Stimulated activated CD4-positive, alpha-beta T cell treated with anti-CD3 and anti-CD28 coated beads, Interleukin-4, amount 100 ng/mL, for 1 hour (primary cell): Measurements from ENCODE around the gene ABCC11.

ENCODE experiments used
- DNase-seq: peaks from one replicate; pipeline ENCODE4 v3.0.0-alpha.2; 2020

Gene ABCC11

GRCh38 chr16:48247311-48247710, at the start of gene ABCC11:
TSS of gene ABCC11 (minus strand) at chr16:48247539. CDS start at chr16:48231921, 15,618 bp downstream.
- no peak for DNase-seq

DNA sequence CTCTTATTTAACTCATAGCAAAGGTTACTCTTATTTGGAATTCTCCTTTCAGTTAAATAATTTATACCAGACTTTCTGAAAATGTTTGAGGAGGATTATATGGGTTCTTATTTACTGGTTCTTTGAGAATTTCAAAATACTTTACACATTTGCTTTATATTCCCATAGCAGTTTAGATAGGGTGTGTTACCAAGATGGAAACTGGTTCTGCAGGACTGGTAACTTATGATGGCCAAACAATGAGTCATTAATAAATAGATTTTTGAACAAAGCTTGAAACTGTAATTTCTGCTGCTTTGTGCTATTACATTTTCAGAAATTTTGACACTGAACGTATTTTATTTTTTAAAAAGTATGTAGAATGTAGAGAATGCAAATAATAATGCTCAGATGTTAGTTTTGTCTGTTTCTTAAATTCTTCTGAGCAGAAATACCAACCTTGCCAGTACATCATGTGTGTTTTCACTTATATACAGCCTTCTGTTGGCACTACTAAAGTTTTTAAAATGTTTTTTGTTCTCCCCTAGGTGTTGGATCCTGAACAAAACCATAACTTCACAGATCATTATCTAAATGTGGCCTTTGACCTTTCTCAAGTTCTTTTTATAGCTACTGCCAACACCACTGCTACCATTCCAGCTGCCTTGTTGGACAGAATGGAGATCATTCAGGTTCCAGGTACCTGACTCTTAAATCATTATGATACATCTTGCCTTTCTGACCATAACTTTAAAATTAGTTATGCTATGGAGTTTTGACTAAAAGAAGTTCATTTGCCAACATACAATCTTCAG, 48.3 kb upstream of the ABCC11 start:
- DNase-seq: no peak

DNA sequence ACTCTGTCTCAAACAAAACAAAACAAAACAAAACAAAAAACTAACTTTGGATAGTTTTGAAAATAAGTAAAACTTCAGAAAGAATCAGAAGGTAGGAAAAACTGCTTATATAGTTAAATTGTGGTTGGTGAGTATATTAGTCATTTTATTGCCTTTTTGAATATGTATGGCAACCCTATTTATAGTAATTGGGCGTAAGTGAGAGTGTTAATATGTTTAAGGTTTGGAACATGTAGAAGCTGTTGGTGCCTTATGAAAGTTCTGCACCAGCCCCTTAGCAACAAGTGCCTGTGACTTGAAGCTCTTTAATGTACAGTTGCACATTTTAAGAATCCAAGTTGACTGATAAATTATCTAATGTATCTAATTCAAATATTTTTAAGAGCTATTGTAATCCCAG, 47.4 kb upstream of the ABCC11 start:
- DNase-seq: no peak

- no peak for DNase-seq
Measured at GRCh38 chr16:48292452-48292851, 45.1 kb upstream of the ABCC11 start.

DNA sequence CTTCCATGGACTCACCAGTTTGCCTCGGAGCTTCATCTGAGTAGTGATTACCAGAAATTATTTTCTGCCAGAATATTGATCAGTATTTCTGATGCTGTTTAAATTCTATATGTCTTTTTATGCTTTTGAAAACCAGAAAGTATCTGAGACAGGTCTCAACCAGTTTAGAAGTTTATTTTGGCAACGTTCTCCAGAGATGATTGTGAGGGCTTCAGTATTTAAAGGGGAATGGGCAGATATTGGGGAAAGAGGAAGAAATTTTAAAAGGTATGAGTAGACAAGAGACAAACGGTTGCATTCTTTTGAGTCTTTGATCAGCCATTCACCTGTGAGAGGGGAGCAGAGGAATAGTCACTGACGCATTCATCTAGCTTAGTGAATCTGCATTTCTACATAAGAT, 44.4 kb upstream of the ABCC11 start:
- DNase-seq: no peak

DNA sequence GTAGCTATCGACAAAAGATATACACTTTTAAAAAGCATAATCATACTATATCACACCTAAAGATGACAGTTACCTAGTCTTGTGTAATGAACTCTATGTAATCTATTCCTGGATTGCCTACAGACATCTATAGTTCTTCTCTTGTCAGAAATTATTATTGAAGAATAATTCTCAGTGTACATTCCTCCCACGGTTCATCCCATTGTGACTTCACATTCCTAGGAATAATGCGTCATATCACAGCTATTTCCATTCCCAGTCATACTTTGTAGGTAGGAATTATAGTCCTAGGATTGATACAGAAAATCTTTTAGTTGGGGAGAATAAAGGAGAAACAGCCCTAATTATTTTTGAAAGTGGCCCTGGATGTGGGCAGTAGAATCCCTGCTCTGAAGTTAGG, 44.0 kb upstream of the ABCC11 start:
- DNase-seq: no peak

DNA sequence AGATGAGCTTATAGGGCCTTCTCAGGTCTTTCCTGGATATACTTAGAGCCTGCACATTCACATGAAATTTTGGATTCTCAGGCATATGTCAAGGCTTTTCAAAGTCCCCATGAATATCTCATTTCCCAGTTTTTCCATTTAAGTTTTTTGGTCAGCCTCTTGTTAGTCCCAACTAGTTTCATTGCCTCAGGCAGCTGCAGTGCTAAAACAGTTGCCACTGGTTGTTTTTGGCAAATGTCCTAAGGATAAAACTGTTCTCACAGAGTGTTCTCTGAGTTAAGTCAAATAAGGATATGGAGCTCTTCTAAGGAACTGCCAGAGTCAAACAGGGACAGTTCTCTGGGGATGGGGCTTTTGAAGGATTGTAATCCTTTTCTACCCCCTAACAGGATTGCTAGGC, 39.9 kb upstream of the ABCC11 start:
- DNase-seq: no peak

GRCh38 chr16:48284772-48285409, 37.6 kb upstream of the ABCC11 start:
- no peak for DNase-seq

DNA sequence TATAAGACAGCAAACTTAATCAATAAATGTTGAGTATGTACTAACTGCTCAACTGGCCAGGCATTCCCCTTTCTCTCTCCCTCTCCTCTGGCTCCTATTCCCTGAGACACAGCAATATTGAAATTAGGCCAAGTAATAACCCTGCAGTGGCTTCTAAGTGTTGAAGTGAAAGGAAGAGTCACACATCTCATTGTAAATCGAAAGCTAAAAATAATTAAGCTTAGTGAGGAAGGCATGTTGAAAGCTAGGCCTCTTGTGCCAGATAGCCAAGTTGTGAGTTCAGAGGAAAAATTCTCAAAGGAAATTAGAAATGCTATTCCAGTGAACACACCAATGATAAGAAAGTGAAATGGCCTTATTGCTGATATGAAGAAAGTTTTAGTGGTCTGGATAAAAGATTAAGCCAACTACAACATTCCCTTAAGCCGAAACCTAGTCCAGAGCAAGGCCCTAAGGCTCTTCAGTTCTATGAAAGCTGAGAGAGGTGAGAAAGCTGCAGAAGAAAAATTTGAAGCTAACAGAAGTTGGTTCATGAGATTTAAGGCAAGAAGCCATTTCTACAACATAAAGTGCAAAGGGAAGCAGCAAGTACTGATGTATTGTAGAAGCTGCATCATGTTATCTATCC, 35.4 kb upstream of the ABCC11 start:
- no peak for DNase-seq

GRCh38 chr16:48280546-48280945, 33.2 kb upstream of the ABCC11 start:
- no peak for DNase-seq

DNA sequence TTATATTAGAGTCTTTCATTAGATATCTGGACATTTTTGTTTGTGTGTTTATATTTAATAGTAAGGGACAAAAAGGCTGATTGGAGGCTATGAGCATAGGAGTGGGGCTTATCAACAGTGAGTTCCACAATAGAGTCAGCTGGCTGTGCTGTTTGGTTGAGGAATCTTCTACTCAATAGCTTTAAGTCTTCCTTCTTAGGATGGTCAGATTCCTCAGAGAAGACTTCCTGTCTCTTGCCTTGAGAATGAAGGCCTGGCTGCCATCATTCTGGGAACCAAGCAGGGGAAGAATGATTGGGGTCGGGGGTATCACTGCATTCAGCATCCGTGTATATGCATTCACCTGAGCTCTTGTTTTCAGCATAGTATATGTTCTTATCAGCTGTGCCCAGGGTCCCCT, 31.9 kb upstream of the ABCC11 start:
- no peak for DNase-seq

DNA sequence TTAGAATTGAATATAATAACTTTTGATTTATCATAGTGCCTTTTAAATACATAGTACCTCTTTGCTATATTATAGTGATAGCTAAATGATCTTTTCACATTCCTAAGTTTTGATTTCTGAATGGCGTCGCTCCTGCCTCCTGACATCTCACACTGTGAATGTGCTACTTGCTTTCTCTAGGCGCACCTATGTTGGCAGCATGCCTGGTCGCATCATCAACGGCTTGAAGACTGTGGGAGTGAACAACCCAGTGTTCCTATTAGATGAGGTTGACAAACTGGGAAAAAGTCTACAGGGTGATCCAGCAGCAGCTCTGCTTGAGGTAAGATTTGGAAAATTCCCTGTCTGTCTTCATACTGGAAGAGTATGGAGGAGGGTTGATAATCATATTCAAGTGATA, 29.8 kb upstream of the ABCC11 start:
- DNase-seq: no peak

DNA sequence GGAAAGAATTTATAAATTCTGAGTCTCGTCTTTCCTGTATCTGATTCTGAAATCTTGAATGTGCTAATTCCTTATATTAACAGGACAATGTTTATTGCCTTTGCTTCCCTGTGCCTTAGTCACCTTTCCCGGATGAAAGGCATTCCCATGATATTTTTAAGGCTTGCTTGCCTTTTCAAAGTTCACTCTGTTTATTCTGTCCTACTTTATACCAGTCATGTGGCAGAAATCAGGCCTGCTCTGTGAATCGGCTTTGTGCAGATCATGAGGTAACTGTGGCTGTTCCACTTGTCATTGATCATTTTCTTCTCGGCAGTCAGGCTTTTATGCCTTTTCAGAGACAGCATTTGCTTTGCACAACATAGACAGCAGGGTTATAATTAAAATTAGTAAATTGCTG, 28.8 kb upstream of the ABCC11 start:
- no peak for DNase-seq

GRCh38 chr16:48274476-48274875, 27.1 kb upstream of the ABCC11 start:
- no peak for DNase-seq

DNA sequence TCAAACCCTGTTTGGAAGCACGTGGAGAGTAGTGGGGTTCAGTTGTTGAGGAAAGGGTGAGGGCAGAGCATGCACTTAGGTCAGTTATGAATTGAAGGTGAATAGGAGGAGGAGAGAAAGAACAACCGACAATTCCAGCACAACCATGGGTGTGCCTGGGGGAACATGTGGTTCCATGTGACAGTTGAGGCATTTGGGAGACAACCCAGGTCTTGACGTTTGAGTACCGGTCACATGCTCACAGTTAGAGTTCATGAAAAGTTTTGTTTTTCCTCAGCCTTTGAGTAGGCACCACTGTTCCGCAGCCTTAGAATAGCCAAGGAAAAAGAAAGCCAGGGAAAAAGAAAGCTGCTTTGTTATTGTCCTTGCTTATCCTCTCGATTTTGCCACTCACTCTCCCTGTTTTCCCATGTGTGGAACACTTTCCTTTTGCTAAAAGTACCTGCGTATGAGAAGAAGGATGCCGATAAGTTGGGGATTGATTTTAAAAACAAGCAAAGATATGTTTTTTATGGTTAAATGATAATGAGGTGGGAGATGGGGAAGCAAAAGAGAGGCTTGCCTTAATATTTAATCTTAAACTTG, 25.6 kb upstream of the ABCC11 start:
- DNase-seq: no peak

- no peak for DNase-seq
Measured at GRCh38 chr16:48271728-48272127, 24.4 kb upstream of the ABCC11 start.

DNA sequence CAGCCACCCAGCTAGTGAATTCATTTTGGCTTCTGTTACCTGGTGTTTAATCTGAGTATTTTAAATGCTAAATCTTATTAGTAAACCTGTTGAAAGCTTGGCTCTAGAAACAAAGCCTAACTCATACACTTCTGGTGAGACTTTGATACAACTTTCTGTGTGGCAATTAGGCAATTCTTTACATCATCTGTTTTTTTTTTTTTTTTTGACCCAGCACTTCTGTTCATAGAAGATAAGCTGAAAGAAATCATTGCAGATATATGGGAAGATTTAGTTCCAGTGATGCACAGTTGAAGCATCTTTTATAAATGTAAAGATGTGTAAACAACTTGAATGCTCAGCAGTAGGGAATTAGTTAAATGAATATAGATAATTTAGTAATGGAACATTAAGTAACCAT, 21.7 kb upstream of the ABCC11 start:
- DNase-seq: no peak

- no peak for DNase-seq
Measured at GRCh38 chr16:48262631-48263030, 15.3 kb upstream of the ABCC11 start.

DNA sequence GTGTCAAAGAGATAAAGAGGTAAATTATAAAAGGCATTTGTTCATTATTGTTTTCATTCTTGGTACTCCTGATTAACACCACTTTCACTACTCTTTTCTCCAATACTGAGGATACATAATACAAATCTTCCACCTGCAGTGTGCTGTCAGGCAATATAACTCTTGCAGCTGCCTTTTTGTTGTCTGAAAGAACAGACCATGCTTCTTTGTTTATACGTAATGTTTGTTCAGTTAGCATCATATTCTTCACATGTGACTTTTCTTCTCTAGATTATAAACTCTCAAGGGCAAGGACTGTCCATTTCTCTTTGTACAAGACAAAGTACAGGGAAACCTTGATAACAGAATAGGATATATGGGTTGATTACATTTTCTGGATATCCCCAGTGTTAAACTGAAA, 14.2 kb upstream of the ABCC11 start:
- no peak for DNase-seq

- no peak for DNase-seq
Measured at GRCh38 chr16:48256579-48257177, 9.3 kb upstream of the ABCC11 start.

GRCh38 chr16:48252013-48252412, 4.7 kb upstream of the ABCC11 start:
- no peak for DNase-seq

DNA sequence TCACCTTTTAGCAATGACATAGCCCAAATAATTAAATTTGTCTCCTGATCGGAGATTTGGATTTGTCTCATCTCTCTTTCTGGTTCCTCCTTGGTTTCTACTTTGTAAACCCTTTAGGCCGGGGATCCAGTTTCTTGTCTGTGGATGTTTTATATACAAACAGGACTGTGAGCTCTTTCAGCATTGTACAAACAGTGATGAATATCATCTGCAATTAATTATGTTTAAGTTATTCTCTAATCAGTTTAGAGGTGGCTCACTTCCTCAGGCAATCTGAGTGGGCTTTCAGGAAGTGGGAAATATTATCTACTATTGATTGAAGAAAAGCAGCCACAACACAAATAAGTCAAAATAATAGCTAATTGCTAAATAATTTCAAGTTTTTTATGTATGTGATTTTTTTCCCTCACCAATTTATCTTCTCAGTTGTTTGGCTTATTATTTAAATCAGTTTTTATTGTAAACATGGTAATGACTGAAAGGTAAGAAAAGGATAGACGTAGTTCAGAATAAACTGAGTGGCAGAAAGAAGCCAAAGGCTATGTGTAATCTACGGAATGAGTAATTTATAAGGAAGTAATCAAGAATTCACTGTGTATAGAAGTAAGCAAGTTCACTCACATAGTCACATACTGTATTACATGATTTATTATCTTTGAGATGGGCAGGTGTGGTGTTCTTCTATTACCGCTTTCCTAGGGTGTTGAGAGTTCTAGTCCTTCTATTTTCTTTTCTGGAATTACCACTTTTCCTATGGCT, 3.4 kb upstream of the ABCC11 start:
- DNase-seq: no peak

DNA sequence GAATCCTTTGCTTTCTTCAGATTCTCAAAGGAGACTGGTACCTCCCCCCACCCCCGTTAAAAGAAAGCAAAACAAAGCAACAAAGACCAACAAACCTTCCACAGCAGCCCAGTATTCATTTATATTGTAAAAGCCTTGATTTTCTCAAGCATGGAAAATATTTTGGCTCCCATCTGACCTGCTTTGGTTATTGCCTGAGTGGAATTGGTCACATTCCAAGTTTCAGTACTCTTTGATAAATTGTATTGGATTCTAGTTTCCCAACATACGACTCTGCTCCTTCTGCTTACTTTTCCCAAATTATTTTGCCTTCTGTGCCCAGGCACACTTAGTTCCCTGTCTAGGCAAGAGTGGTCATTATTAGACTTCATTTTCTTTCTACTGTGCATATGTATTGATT, 1.3 kb downstream of the ABCC11 start:
- no peak for DNase-seq
